A549 (cell line): ENCODE results near the gene ATP11A. TPM values are rescaled to one million over a fixed set of nuclear protein-coding genes. Genes with fewer than 3 reads are reported as not detected.
"Not testable (repeated sequence)": the region's sequence is repeated elsewhere in the genome, so short reads cannot be mapped to it uniquely, and the experiment has no call there.

ENCODE experiments used
- ATAC-seq, 2 experiments: fragments of 200-7000 bp in 1 of 2; fragments of >200 bp in 1 of 2; cut with Nextera tagmentation in 1 of 2; cut with Tn5 transposase in 1 of 2; 3 replicates each; pipeline versions ENCODE4 v1.8.0 to v1.9.1; 2018 to 2020; ENCODE audit warnings: mild to moderate bottlenecking in 1 of 2, moderate library complexity in 1 of 2
- CTCF ChIA-PET: fragments of 300-600 bp; sonication (Branson Sonifier 250); formaldehyde crosslinking; extraction: SDS; loops from one replicate; lab custom pipeline; 2021; ENCODE audit warnings: antibody characterized with exemption, inconsistent platforms; lab: Yijun Ruan, JAX
- POLR2A ChIA-PET: fragments of 350-600 bp; formaldehyde crosslinking; extraction: SDS; loops from one replicate; lab custom pipeline; 2021; ENCODE audit warnings: antibody characterized with exemption, inconsistent platforms; lab: Yijun Ruan, JAX
- DNase-seq, 2 experiments: peaks; one replicate each; pipeline versions ENCODE4 v3.0.0 to v3.0.0-alpha.2; 2011 to 2016; ENCODE audit warnings: low read depth in 1 of 2, low spot score in 1 of 2
- FAIRE-seq: peaks from 2 replicates; lab custom pipeline; 2011; peaks lifted over from hg19 to GRCh38; lab: Jason Lieb, UNC
- H3K27ac ChIP-seq, 2 experiments: fragments of >200 bp; sonication (Bioruptor Twin); formaldehyde crosslinking; 3 replicates each; pipeline ENCODE4 v1.5.1; 2016 to 2017
- H3K4me1 ChIP-seq: fragments of >200 bp; sonication (Bioruptor Twin); formaldehyde crosslinking; 3 replicates; pipeline ENCODE4 v1.6.1; 2016
- H3K4me2 ChIP-seq: fragments of >200 bp; sonication (Bioruptor Twin); formaldehyde crosslinking; 3 replicates; pipeline ENCODE4 v1.6.1; 2016
- H3K4me3 ChIP-seq: fragments of >200 bp; sonication (Bioruptor Twin); formaldehyde crosslinking; 3 replicates; pipeline ENCODE4 v1.5.1; 2016
- H3K9me3 ChIP-seq: fragments of >200 bp; sonication (Bioruptor Twin); formaldehyde crosslinking; 3 replicates; pipeline ENCODE4 v1.6.1; 2016
- BHLHE40 ChIP-seq: IDR thresholded peaks from 2 replicates; pipeline ENCODE4 v1.6.1; 2012; ENCODE audit warnings: low read depth, low read length, inconsistent platforms
- CBX2 ChIP-seq: fragments of 200-600 bp; sonication (generic); IDR thresholded peaks from 2 replicates; pipeline ENCODE4 v1.6.1; 2016; ENCODE audit warnings: low read depth, mild to moderate bottlenecking, borderline replicate concordance
- CHD2 ChIP-seq: fragments of 150-350 bp; IDR thresholded peaks from 2 replicates; pipeline ENCODE4 v1.6.1; 2014; ENCODE audit warnings: low read length; ENCODE audit not compliant: partially characterized antibody
- ELK1 ChIP-seq: fragments of 150-350 bp; IDR thresholded peaks from 2 replicates; pipeline ENCODE4 v1.6.1; 2014; ENCODE audit warnings: low read depth, mild to moderate bottlenecking, low read length
- ESRRA ChIP-seq: fragments of 150-350 bp; IDR thresholded peaks from 2 replicates; pipeline ENCODE4 v1.6.1; 2014; ENCODE audit warnings: mild to moderate bottlenecking, low read length, borderline replicate concordance
- GATA3 ChIP-seq: IDR thresholded peaks from 2 replicates; pipeline ENCODE4 v1.6.1; 2012; ENCODE audit warnings: borderline replicate concordance
- HOXB13 ChIP-seq: fragments of 250-450 bp; sonication (Bioruptor Pico); IDR thresholded peaks from 2 replicates; pipeline ENCODE4 v1.5.0; 2020; ENCODE audit warnings: low read depth, mild to moderate bottlenecking, moderate library complexity
- KDM1A ChIP-seq: fragments of 200-600 bp; sonication (generic); IDR thresholded peaks from 2 replicates; pipeline ENCODE4 v1.6.1; 2016; ENCODE audit warnings: low read depth, mild to moderate bottlenecking
- PHF8 ChIP-seq: fragments of 200-600 bp; sonication (generic); IDR thresholded peaks from 2 replicates; pipeline ENCODE4 v1.6.1; 2016; ENCODE audit warnings: low read depth, mild to moderate bottlenecking, antibody characterized with exemption, moderate library complexity, borderline replicate concordance
- RAD21 ChIP-seq, 2 experiments: fragments of >200 bp in 1 of 2; sonication (Bioruptor Twin) in 1 of 2; formaldehyde crosslinking in 1 of 2; IDR thresholded peaks in 1 of 2; conservative IDR thresholded peaks in 1 of 2; 2 replicates in 1 of 2; 3 replicates in 1 of 2; pipeline ENCODE4 v1.6.1; 2012 to 2018; ENCODE audit warnings: inconsistent platforms in 1 of 2
- RARB ChIP-seq: fragments of 250-450 bp; sonication (Bioruptor Pico); IDR thresholded peaks from 2 replicates; pipeline ENCODE4 v1.8.0; 2021; ENCODE audit warnings: mild to moderate bottlenecking, moderate library complexity
- SREBF2 ChIP-seq: fragments of 450-650 bp; IDR thresholded peaks from 2 replicates; pipeline ENCODE4 v1.6.1; 2014; ENCODE audit warnings: mild to moderate bottlenecking, moderate library complexity
- WGBS: methylation state at CpG from one replicate; pipeline ENCODE4 v1.1.6; 2017; ENCODE audit errors: missing lambda C conversion rate; 5-methylcytosine and 5-hydroxymethylcytosine counted together
- polyA plus RNA-seq, 4 experiments: library from polyadenylated mRNA; depleted of rRNA in 3 of 4; stranded (reverse); fragments of >200 nt; fragmentation: RNase III in 1 of 4; extraction: RNeasy Plus Mini Kit Qiagen cat#74134 plus additional on column Dnase treatment in 1 of 4; gene quantifications; 2 replicates in 3 of 4; 3 replicates in 1 of 4; pipeline ENCODE4 v1.2.3, GENCODE V29; 2011 to 2017
- TF ChIP-seq, protein P1 (sequence below): fragments of 250-450 bp; sonication (Bioruptor Pico); IDR thresholded peaks from 2 replicates; pipeline ENCODE4 v1.5.0; 2021; ENCODE audit warnings: mild to moderate bottlenecking, moderate library complexity, borderline replicate concordance

ATP11A gene
- polyA plus RNA-seq, 2 of the 4 experiments (the other 2 are of a cell fraction), result 4.1 to 8.0 TPM

- DNase-seq (no peak), FAIRE-seq (no peak), ATAC-seq (no peak)
- ChIA-PET POLR2A (no interaction called here), CTCF (no interaction called here)
- Histone ChIP-seq H3K4me2 (no peak overlapping the region), H3K4me1 (no peaks in the 10 kb centered on the region), H3K27ac (no peak overlapping the region), H3K4me3 (no peak overlapping the region), H3K9me3 (no peaks in the 10 kb centered on the region)
- 70% methylated on average over 7 of the region's 7 CpGs for WGBS
- no peak for TF ChIP-seq ELK1
- no peak for TF ChIP-seq ESRRA
Observed at GRCh38 chr13:112675366-112675756, 14.5 kb upstream of the ATP11A start.

- ATAC-seq, H3K4me3 ChIP-seq, POLR2A ChIA-PET, H3K9me3 ChIP-seq, DNase-seq, H3K4me1 ChIP-seq, H3K4me2 ChIP-seq, CTCF ChIA-PET, FAIRE-seq, H3K27ac ChIP-seq: not testable (repeated sequence)
- 88% methylated on average over 9 of the region's 9 CpGs for WGBS
Observed at GRCh38 chr13:112677421-112677962, 12.3 kb upstream of the ATP11A start.

- no peak for ATAC-seq
- POLR2A ChIA-PET, result no interaction called here
- H3K27ac ChIP-seq, result no peak overlapping the region
- no peak for DNase-seq
- no peaks in the 10 kb centered on the region for H3K9me3 ChIP-seq
- WGBS, result 73% methylated on average over 7 of the region's 17 CpGs
- no peak overlapping the region for H3K4me2 ChIP-seq
- CTCF ChIA-PET, result no interaction called here
- no peak for FAIRE-seq
- no peaks in the 10 kb centered on the region for H3K4me1 ChIP-seq
- no peak overlapping the region for H3K4me3 ChIP-seq
- TF ChIP-seq CHD2, result no peak
- TF ChIP-seq GATA3, result no peak
- TF ChIP-seq, protein P1, sequence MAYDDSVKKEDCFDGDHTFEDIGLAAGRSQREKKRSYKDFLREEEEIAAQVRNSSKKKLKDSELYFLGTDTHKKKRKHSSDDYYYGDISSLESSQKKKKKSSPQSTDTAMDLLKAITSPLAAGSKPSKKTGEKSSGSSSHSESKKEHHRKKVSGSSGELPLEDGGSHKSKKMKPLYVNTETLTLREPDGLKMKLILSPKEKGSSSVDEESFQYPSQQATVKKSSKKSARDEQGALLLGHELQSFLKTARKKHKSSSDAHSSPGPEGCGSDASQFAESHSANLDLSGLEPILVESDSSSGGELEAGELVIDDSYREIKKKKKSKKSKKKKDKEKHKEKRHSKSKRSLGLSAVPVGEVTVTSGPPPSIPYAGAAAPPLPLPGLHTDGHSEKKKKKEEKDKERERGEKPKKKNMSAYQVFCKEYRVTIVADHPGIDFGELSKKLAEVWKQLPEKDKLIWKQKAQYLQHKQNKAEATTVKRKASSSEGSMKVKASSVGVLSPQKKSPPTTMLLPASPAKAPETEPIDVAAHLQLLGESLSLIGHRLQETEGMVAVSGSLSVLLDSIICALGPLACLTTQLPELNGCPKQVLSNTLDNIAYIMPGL (CRISPR knock-in tag), result no peak
- TF ChIP-seq SREBF2, result no peak
- TF ChIP-seq RARB (CRISPR knock-in tag), result no peak
- TF ChIP-seq BHLHE40, result no peak
- TF ChIP-seq RAD21 (conservative IDR thresholded peaks at IDR 0.05 in 1 of 2, IDR thresholded peaks at IDR 0.05 in 1 of 2), result no peak
- no peak for TF ChIP-seq PHF8
Observed at GRCh38 chr13:112679381-112679780, 10.5 kb upstream of the ATP11A start.

- TF ChIP-seq HOXB13 (CRISPR knock-in tag) (no peak), CBX2 (no peak), CHD2 (no peak), KDM1A (no peak)
- WGBS, result 75% methylated on average over 14 of the region's 20 CpGs
- ChIA-PET POLR2A (no interaction called here), CTCF (no interaction called here)
- no peaks in the 10 kb centered on the region for H3K4me1 ChIP-seq
- H3K27ac ChIP-seq, result no peak overlapping the region
- ATAC-seq, result no peak; a peak in 2 of 6 replicates
- no peak for FAIRE-seq
- no peaks in the 10 kb centered on the region for H3K9me3 ChIP-seq
- H3K4me2 ChIP-seq, result no peak overlapping the region
- DNase-seq, result no peak
- no peak overlapping the region for H3K4me3 ChIP-seq
Observed at GRCh38 chr13:112679932-112680677, 9.7 kb upstream of the ATP11A start.
